ENCODE data around the gene NUBPL.
"Not testable (repeated sequence)": the region's sequence is repeated elsewhere in the genome, so short reads cannot be mapped to it uniquely, and the experiment has no call there.

The NUBPL gene

DNA sequence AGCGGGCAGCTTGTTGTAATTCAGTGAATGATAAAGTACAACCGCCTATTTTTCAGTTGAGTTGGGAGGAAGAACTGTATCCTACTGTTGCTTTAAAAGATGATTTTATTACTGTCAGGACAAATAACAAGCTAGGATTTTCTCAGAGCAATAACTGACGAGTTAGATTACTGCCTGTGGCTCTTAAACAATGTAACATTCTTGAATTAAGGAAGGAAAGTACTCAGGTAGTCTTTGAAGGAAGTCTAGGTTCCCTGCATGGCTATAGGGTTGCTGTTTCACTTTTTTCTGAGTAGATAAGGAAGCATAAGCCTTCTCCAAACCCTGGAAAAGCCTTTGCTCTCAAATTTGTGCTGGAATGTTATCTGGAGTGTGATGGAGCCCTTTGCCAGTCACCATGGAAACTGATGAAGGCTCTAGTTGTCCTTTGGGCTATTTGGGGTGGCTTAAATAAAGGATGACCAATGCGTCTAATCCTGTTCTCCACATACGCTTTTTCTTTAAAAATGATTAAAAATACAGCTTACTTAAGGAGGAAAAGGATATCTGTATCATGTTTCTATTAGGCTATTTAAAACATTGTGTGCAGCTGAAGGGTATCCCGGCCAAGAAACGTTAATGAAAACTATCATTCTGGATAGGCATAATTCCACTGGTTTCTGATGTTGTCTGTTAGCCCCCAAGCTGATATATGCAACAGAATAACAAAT is 17.7 kb downstream of the NUBPL start:
- DNase-seq = no peak

DNA sequence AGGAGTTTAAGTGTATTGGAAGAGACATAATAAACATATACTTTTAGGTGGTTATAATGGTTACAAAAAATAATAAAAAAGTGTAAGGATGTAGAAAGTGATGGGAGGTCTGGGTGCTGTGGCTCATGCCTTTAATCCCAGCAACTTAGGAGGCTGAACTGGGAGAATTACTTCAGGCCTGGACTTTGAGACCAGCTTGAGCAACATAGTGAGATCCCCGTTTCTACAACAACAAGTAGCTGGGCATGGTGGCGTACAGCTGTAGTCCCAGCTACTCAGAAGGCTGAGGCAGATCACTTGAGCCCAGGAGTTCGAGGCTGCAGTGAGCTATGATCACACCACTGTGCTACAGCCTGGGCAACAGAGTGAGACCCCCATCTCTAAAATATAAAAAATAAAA is 19.0 kb downstream of the NUBPL start:
- no peak for DNase-seq

DNA sequence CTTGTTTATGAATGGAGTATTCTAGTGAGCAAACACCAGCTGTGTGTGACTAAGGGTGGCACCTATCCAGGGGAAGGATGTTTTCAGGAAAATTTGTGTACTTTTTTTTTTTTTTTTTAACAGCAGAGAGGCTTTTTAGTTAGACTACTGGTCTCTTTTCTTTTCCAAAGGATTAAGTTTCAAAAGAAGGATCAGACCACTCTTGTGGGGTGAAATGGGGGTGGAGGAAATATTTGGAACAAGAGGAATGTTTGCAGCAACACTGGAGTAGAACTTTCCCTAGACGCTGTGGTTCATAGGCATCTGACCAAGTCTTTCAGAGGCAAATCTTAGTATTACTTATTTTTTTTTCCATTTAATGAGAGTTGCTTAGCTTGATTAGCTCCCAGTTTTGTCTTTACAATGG is 21.1 kb downstream of the NUBPL start:
- no peak for DNase-seq

DNA sequence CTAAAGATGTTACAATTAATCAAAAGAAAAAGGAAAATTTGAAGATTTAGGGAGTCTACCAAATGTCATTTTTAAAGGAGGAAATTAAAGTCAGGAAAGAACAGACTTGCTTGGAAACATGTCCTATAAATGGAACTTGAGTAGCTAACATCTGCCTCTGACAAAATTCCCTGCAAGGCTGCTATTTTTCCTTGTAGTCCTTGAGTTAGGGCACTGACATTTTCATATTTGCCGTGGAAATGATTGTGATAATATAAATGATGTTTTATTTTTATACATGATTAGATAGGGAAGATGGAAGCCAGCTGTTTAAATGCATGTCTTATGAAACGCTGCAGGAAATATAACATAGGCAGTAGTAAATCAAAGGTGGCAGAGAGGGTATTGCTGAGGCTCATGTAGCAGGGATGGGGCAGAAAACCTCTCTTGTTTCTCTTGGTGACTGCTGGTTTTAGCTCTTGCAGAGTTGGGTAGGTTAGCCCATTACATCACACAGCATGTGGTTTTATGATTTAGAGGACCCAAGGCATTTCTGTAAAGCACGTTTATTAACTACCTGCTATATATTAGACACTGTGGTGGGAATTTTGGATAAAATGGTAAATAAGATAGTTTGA is 21.7 kb downstream of the NUBPL start:
- DNase-seq = no peak

DNA sequence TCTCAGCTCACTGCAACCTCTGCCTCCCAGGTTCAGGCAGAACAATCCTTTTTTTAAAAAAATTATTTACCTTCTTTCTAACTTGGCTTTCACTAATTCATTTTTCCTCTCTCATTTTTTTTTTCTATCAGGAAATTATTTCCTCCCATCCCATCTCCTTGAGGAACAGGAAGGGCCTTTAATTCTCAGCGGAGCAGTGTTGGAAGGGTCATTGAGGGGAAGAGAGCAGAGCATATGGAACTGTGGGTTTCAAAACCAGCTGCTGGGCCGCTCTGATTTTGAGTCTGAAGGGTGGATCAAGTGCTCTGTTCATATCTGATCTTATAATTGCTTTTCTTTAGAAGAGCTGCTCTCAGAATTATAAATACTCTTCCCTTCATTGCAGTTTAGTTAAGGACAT is 29.0 kb downstream of the NUBPL start:
- DNase-seq = no peak

DNA sequence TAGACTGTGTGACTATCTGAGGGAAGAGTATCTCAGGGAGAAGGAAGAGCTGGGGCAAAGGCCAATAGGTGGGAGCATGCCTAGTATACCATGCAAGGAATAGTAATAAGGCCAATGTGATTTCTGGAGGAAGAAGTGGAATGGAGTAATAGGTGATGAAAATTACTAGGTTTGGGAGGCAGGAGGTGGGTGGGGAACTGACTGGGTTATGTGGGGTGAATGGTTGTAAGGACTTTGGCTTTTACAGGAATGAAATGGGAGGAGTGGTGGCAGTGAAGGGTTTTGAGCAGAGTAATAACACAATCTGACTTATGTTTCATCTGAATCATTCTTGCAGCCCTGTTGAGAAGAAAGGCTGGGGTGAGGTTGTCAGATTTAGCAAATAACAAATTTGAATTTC is 30.9 kb downstream of the NUBPL start:
- no peak for DNase-seq

DNA sequence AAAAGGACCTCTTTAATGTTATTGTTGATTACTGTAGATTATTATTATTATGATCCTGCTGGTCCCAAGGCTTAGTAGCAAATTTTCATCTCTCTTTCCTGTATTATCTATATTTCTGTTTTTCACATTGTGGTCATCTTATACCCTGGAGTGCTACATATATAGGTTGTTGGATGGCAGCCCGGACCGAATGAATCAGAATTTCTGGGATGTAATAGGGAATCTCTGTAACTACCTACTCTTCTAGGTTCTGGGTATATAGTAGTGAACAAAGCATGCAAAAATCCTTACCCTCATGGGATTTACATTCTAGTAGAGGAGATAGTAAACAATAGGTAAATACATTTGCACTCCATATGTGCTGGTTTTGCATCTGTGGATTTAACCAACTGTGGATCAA is 31.4 kb downstream of the NUBPL start:
- no peak for DNase-seq

DNA sequence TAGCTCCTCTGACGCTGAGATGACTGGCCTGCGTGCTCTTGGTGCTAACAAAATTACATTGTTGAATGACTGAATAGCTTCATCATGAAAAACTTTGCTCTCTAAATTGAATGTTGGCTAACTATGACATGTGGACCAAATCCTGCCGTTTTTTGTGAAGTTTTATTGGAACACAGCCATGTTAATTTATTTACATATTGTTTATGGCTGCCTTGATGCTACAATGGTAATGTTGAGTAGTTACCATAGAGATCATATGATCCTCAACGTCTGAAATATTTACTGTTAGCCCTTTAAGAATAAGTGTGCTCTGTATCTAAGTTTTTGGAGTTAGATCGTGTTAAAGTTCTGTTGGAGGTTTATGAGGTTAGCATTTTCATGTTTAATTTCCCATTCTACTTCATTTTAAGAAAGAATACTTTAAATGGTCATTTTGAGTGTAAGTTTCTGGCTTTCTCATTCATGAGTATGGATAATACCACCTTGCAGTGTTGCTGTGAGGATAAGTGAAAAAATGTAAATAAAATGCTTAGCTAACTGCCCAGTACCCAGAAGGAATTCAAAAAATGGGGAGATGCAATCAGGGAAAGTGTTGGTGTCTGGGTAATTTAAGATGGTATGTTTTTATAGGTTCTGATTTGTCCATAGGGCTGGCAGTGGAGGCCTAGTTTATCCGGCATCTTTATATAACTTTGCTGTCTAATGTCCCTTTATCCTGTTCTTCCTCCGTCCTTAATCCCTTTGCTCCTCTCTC is 35.3 kb downstream of the NUBPL start:
- no peak for DNase-seq

DNA sequence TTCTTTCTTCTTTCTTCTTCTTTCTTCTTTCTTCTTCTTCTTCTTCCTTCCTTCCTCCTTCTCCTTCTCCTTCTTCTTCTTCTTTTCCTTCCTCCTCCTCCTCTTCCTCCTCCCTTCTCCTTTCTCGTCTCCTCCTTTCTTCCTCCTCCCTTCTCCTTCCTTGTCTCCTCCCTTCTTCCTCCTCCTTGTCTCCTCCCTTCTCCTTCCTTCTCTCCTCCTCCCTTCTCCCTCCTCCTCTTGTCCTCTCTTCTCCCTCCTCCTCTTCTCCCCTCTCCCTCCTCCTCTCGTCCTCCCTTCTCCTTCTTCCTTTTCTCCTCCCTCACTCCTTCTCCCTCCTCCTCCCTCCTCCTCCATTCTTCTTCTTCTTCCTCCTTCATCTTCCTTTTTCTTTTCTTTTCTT is 44.5 kb downstream of the NUBPL start:
- no peak for DNase-seq

DNA sequence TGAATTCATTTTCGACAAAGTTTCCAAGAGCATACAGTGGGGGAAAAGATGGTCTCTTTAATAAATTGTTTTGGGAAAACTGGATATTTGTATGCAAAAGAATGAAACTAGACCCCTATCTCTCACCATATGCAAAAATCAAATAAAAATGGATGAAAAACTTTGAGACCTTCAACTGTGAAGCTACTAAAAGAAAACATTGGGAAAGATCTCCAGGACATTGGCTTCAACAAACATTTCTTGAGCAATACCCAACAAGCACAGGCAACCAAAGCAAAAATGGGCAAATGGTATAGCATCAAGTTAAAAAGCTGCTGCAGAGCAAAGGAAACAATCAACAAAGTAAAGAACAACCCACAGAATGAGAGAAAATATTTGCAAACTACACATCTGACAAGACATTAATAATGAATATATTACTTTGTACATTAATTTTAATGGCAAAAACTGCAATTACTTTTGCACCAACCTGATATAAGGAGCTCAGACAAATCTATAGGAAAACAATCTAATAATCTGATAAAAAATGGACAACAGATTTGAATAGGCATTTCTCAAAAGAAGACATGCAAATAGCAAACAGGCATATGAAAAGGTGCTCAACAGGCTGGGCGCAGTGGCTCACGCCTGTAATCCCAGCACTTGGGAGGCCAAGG is 50.7 kb downstream of the NUBPL start:
- DNase-seq = no peak

DNA sequence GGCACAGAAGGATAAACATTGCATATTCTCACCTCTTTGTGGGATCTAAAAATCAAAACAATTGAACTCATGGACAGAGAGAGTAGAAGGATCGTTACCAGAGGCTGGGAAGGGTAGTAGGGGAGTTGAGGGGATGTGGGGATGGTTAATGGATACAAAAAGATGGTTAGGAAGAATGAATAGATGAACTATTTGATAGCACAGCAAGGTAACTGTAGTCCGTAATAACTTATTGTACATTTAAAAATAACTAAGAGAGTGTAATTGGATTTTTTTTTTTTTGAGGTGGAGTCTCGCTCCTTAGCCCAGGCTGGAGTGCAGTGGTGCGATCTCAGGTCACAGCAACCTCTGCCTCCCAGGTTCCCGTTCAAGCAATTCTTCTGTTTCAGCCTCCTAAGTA is 52.0 kb downstream of the NUBPL start:
- no peak for DNase-seq

DNA sequence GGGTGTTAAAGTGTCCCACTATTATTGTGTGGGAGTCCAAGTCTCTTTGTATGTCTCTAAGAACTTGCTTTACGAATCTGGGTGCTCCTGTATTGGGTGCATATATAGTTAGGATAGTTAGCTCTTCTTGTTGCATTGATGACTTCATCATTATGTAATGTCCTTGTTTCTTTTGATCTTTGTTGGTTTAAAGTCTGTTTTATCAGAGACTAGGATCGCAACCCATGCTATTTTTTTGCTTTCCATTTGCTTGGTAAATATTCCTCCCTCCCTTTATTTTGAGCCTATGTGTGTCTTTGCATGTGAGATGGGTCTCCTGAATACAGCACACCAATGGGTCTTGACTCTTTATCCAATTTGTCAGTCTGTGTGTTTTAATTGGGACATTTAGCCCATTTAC is 57.7 kb downstream of the NUBPL start:
- not testable (repeated sequence) for DNase-seq

DNA sequence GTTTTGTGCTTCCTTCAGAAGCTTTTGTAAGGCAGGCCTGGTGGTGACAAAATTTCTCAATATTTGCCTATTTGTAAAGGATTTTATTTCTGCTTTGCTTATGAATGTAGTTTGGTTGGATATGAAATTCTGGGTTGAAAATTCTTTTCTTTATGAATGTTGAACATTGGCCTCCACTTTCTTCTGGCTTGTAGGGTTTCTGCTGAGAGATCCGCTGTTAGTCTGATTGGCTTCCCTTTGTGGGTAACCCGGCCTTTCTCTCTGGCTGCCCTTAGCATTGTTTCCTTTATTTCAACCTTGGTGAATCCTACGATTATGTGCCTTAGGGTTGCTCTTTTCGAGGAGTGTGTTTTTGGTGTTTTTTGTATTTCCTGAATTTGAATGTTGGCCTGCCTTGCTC is 58.2 kb downstream of the NUBPL start:
- DNase-seq = no peak

DNA sequence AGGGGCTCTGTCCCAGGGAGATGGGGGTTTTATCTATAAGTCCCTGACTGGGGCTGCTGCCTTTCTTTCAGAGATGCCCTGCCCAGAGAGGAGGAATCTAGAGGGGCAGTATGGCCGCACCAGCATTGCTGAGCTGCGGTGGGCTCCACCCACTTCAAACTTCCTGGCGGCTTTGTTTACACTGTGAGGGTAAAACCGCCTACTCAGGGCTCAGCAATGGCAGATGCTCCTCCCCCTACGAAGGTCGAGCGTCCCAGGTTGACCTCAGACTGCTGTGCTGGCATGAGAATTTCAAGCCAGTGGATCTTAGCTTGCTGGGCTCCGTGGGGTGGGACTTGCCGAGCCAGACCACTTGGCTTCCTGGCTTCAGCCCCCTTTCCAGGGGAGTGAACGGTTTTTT is 59.7 kb downstream of the NUBPL start:
- not testable (repeated sequence) for DNase-seq

DNA sequence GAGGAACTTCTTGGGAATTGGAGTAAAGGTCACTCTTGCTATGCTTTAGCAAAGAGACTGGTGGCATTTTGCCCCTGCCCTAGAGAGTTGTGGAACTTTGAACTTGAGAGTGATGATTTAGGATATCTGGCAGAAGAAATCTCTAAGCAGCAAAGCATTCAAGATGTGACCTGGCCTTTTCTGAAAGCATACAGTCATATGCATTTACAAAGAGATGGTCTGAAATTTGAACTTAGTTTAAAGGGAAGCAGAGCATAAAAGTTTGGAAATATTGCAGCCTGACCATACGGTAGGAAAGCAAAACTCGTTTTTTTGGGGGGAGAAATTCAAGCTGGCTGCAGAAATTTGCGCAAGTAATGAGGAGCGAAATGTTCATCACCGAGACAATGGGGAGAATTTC is 60.9 kb downstream of the NUBPL start:
- no peak for DNase-seq

DNA sequence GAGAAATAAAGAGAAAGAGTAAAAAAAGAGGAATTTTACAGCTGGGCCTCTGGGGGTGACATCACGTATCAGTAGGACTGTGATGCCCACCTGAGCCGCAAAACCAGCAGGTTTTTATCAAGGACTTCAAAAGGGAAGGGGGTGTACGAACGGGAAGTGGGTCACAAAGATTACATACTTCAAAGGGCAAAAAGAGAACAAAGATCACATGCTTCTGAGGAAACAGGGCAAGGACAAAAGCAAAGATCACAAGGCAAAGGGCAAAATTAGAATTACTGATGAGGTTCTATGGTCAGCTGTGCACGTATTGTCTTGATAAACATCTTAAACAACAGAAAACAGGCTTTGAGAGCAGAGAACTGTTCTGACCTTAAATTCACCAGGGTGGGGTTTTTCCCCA is 91.7 kb downstream of the NUBPL start:
- DNase-seq = not testable (repeated sequence)

DNA sequence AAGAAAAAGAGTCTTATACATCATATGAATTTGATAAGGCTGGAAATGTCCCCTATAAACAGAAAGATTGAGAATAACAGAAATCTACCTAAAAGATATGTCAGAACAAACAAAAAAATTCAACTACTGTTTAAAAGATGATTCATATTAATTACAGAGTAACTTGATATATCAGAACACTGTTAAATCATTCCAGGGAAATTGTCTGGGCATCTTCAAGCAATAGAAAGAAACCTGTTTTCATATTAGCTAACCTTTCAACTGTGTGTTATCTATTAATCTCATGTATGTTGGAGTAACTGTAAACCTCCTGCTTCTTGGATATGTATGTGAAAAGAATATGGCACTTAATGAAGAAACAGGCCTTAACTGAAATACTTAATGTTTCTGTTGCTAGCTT is 96.7 kb downstream of the NUBPL start:
- DNase-seq = no peak

DNA sequence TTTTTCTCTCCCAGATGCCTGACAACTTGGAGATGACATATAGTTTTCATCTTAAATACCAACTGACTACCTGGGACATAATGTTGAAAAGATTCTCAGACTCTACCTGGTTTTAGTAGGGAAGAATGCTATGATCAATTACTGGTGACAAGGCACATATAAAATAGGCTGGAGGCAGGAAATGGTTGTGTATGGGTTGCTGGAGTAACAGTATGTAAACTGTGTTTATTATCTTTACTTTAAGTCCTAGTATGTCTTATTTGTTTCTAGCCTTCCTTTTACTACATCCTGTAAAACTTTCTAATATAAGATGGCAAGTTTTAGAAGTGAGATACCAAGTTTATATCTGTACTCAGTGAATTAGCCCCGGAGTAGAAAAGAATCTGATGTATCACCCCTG is 98.1 kb downstream of the NUBPL start:
- DNase-seq = no peak

DNA sequence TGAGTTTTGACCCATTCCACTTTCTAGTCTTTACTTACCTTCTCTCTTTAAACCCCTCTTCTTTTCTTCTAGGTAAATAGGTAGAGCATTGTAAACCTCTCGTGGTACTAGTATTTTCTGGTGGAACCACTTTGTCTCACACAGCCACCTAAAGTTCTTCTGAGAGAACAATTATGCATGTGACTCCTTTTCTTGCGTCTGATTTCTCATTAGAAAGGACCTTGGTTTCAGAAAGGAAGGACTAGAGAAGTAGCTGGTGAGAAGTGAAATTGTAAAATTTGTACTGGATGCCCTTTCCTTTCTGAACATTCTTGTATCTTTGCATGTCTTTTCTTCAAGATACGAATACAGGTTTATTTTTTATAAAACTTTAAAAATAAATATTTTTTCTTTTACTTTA is 99.0 kb downstream of the NUBPL start:
- DNase-seq = no peak

DNA sequence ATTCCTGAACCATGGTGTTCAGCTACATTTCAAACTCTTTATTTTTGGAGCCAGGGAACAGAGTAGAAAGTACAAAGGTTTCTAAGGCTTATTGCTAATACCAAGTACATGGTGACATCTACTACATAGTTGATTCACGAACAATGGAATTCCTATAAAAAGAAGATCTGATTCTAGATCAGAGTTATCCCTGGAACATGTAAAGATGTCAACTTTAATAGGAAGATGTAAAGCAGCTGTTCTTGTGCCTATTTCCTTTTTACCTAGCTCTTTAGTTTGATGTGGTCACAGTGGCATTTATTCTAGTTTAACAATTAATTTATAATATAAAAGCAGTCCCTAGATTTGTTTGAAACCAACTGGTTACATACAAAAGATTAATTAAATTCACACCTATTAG is 99.5 kb downstream of the NUBPL start:
- DNase-seq = no peak

DNA sequence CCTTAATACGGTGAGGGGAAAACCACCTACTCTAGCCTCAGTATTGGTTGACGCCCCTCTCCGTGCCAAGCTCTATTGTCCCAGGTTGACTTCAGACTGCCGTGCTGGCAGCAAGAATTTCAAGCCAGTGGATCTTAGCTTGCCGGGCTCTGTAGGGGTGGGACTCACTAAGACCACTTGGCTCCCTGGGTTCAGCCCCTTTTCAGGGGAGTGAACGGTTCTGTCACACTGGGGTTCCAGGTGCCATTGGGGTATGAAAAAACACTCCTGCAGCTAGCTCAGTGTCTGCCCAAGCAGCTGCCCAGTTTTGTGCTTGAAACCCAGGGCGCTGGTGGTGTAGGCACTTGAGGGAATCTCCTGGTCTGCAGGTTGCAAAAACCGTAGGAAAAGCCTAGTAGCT is 107.1 kb downstream of the NUBPL start:
- DNase-seq = no peak

DNA sequence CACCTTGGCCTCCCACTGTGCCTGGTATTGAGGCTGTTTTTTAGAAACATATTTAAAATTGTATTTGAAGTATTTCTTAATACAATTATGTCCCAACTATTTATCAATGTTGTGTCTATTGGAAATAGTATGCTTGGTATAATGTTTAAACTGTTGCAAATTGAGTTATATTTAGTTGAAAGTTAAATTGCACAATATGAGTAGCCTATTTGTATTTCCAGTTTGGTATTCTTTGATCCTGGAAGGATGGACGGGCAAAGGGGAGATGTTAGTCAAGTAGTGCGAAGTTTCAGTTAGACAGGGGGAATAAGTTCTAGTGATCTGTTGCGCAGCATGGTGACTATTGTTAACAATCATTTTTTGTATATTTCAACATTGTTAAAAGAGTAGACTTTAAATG is 111.5 kb downstream of the NUBPL start:
- DNase-seq = no peak

DNA sequence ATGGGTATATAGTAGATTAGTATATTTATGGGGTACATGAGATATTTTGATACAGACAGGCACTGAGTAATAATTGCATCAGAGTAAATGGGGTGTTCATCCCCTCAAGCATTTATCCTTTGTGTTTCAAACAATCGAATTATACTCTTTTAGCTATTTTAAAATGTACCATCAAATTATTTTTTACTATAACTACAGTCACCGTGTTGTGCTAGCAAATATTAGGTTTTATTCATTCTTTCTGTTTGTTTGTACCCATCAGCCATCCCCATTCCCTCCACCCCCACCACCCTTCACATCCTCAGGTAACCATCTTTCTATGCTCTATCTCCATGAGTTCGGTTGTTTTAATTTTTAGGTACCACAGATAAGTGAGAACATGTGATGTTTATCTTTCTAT is 115.8 kb downstream of the NUBPL start:
- DNase-seq = no peak

DNA sequence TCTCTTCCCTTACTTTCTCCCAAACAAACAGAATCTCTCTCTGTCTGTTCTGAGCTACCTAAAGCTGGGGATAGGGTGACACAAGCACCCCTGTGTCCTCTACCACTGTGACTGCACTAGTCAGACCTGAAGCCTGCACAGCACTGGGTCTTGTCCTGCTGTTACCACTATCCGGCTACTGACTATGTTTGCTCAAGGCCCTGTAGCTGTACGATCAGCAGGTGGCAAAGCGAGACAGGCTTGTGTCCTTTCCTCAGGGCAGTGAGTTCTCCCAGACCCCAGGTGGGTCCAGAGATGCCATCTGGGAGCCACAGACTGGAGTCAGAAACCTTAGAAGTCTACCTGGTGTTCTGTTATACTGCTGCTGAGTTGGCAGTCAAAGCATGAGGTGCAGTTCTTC is 116.4 kb downstream of the NUBPL start:
- DNase-seq = no peak

Data from COR-L47 (cell line).